ENCODE data around the gene CYTH1.

CYTH1 gene

DNA sequence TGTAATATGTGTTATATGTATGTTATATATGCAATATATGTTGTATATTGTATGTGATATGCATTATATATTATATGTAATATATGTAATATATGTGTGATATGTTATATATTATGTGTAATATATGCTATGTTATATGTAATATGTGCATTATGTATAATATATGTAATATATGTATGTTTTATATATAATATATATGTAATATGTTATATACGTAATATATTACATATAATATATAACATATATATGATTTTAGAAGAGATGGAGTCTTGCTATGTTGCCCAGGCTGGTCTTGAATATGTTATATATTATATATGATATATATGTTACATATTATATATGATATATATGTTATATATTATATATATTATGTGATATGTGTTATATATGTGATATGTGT is 139.4 kb downstream of the CYTH1 start:
- no peak for DNase-seq

- DNase-seq: no peak
These were observed 140.4 kb downstream of the CYTH1 start for GRCh38 chr17:78641666-78642065.

DNA sequence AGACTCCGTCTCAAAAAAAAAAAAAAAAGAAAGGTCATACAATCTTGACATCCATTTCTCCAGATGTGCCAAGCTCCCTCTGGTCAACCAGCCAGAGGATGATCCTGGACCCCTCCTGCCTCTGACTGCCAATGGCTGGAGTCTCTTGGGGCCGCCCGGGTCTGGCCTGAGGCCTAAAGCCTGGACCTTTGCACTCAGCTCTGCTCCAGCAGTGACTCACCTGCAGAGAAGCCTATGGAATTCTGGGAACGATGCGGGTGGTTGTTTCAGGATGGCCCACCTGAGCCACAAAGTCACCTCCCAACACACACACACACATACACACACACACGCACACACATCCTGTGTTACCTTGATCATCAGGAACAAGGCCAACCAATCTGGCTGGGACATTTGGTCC is 140.8 kb downstream of the CYTH1 start:
- no peak for DNase-seq

DNA sequence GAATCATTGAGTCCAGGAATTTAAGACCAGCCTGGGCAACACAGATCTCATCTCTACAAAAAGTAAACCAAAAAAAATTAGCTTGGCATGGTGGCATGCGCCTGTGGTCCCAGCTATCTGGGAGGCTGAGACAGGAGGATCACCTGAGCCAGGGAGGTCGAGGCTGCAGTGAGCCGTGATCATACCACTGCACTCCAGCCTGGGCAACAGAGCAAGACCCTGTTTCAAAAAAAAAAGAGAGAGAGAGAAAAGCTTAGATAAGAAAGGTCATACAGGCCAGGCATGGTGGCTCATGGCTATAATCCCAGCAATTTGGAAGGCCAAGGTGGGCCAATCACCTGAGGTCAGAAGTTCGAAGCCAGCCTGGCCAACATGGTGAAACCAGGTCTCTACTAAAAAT is 141.4 kb downstream of the CYTH1 start:
- no peak for DNase-seq

GRCh38 chr17:78637643-78638420 is 144.2 kb downstream of the CYTH1 start:
- no peak for DNase-seq

DNA sequence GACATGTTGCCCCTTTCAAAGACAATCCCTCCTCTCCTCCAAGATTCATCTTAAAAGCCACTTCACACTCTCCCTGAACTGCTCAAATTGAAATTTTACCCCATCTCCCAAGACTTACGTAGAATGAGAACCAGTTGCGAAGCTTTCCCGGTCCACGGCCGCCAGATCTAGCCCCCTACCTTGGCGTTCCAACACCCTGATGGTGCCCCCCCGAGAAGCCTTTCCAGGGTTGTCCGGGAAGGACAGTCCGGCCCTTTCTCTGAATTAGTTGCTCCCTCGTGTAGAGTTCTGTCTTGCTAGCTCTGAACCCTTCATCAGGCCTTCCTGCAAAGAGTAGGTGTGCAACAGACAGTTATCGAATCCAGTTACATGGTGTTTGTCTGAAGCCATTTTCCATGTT is 144.9 kb downstream of the CYTH1 start:
- DNase-seq: no peak

- no peak for DNase-seq
These were observed 147.9 kb downstream of the CYTH1 start for GRCh38 chr17:78634154-78634553.

- DNase-seq: no peak
These were observed 152.6 kb downstream of the CYTH1 start for GRCh38 chr17:78629436-78629995.

DNA sequence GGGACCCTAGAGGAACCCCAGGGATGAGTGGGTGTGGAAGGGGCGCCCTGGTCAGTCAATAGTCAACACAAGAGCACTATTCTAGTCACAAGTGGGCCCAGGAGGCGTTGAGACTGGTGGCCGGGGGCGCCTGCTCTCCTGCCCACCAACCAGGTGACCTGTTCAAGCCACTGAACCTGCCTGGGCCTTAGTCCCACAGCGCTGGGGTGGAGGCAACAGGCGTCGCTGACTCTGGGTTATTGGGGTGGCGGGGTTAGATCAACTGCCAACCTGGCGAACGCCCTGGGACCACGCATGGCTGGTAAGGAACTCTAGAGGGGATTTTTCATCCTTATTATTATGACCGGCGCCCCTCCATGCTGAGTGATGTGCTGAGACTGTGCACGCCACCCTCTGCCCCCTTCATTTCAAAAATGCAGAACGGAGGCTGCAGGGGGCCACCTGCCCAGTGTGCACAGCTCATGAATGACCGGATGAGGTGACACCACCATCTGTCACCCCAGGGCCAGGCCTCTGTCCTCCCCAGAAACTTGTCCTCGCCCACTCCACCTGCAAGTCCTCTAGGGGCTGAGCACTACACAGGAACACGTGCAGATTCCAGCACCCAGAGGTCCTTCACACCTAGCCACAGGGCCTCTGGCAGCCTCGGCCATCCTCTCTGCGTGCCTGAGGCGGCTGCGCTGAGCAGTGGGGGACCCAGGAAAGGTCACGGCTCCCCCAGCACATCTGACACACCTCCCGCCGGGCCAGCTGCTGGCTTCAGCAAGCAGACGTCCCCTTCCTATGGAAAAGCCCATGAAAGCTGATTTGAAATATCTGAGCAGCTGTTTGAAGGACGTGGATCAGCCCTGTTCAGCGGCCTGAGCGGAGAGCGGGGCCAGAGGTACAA is 153.3 kb downstream of the CYTH1 start:
- DNase-seq: no peak

DNA sequence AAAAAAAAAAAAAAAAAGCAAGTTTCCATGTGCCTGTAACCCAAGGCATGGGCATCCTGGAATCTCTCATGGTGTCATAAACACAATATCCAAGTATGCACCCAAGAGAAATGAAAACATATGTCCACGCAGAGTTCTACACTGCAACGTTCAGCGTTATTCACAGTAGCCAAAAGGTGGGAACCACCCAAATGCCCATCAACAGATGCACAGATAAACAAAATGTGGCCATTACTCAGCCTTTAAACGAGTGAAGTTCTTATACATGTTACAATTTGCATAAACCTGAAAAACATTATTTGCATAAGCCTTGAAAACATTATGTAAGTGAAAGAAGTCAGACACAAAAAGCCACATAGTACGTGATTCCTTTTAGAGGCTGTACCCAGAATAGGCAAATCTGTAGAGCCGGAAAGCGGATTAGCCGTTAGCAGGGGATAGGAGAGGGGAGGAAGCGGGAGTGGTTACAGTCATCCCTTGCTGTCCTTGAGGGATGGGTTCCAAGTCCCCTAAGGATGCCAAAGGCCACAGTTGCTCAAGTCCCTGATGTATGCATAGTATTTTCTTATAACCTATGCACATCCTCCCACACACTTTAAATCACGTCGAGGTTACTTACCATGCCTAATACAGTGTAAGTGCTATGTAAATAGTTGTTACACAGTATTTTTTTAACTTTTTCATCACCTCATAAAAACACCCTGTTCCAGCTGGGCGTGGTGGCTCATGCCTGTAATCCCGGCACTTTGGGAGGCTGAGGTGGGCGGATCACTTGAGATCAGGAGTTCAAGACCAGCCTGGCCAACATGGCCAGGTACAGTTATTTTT is 157.5 kb downstream of the CYTH1 start:
- DNase-seq: no peak

All from NCI-H774 (cell line).